ENCODE results near the gene LGALSL. TPM values are rescaled to one million over a fixed set of nuclear protein-coding genes. Genes with fewer than 3 reads are reported as not detected.

Gene LGALSL
- total RNA-seq, 3 donors from 2014 or later = 30.7 to 40.9 (median 37.6) TPM

- H3K36me3 ChIP-seq (ENCODE audit: low read depth) = no peaks in the 10 kb centered on the region
These were observed 6.4 kb downstream of the LGALSL start for GRCh38 chr2:64460330-64460729.

GRCh38 chr2:64461271-64462058, 7.5 kb downstream of the LGALSL start:
- no peak for DNase-seq
- intact Hi-C loops (cut with DNase I, micrococcal nuclease) = no loop called here

More at GRCh38 chr2:64460330-64460729, 6.4 kb downstream of the LGALSL start:
- intact Hi-C loops (cut with DNase I, micrococcal nuclease) = no loop called here
- Histone ChIP-seq H3K4me3 (no peak overlapping the region), H3K9me3 (no peaks in the 10 kb centered on the region), H3K4me1 (ENCODE audit: low read depth) (no peaks in the 10 kb centered on the region)
- no peak for ATAC-seq
- TF ChIP-seq, protein P1, sequence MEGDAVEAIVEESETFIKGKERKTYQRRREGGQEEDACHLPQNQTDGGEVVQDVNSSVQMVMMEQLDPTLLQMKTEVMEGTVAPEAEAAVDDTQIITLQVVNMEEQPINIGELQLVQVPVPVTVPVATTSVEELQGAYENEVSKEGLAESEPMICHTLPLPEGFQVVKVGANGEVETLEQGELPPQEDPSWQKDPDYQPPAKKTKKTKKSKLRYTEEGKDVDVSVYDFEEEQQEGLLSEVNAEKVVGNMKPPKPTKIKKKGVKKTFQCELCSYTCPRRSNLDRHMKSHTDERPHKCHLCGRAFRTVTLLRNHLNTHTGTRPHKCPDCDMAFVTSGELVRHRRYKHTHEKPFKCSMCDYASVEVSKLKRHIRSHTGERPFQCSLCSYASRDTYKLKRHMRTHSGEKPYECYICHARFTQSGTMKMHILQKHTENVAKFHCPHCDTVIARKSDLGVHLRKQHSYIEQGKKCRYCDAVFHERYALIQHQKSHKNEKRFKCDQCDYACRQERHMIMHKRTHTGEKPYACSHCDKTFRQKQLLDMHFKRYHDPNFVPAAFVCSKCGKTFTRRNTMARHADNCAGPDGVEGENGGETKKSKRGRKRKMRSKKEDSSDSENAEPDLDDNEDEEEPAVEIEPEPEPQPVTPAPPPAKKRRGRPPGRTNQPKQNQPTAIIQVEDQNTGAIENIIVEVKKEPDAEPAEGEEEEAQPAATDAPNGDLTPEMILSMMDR (IDR thresholded peaks at IDR 0.05) = no peak
- no peak for DNase-seq

DNA sequence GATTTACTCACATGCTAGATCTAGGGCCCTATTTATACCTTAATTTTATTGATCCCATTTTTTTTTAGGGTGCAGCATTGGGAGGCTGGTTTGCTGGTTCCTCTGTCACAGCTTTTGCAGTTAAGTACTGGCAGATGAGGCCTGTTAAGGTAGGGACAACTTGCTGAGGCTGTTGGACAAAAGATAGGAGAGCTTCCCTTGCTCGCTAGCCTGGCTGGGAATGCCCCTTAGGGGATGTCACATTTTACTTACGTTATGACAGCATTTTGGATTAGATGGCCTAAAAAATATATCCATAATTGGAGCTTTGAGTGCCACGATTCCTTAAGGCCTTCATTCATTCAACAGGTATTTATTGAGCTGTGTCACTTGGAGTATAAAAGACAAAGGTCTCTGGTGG, 8.2 kb downstream of the LGALSL start:
- H3K9me3 ChIP-seq = no peaks in the 10 kb centered on the region
- intact Hi-C loops (cut with DNase I, micrococcal nuclease) = no loop called here
- ATAC-seq = no peak

More at GRCh38 chr2:64461271-64462058, 7.5 kb downstream of the LGALSL start:
- no peak for ATAC-seq
- Histone ChIP-seq H3K36me3 (ENCODE audit: low read depth) (no peaks in the 10 kb centered on the region), H3K4me1 (ENCODE audit: low read depth) (peaks cover under 1% of the 10 kb centered on the region), H3K4me3 (no peak overlapping the region), H3K9me3 (no peaks in the 10 kb centered on the region)
- TF ChIP-seq, protein P1 (IDR thresholded peaks at IDR 0.05) = no peak

GRCh38 chr2:64462940-64463700, 9.2 kb downstream of the LGALSL start:
- no peak for ATAC-seq
- intact Hi-C loops (cut with DNase I, micrococcal nuclease) = no loop called here
- no peaks in the 10 kb centered on the region for H3K9me3 ChIP-seq
- DNase-seq = no peak
- TF ChIP-seq, protein P1 (IDR thresholded peaks at IDR 0.05) = no peak
- no peaks in the 10 kb centered on the region for H3K36me3 ChIP-seq (ENCODE audit: low read depth)
- peaks cover 4% of the 10 kb centered on the region for H3K4me1 ChIP-seq (ENCODE audit: low read depth)
- H3K4me3 ChIP-seq = no peak overlapping the region

More for the DNA sequence above, 8.2 kb downstream of the LGALSL start:
- DNase-seq = no peak
- Histone ChIP-seq H3K36me3 (ENCODE audit: low read depth) (no peaks in the 10 kb centered on the region), H3K4me1 (ENCODE audit: low read depth) (peaks cover 4% of the 10 kb centered on the region), H3K4me3 (no peak overlapping the region)
- TF ChIP-seq, protein P1 (IDR thresholded peaks at IDR 0.05) = no peak

DNA sequence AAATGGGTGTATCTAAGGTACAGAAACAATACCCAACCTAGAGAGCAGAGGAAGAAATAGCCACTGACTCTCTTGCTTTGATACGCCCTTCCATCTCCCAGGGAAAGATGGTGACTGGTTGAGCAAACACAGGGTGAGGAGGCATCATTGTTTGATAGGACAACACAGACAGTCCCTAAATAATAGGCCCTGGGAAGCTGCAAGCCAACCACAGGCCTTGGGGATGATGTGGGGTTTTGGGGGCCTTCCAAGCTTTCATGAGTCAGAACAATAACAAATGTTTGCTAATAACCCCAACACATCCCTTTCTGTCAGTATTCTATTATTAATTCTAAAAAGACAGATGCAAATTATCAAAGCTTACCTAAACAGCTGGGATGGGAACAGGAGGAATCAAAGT, 9.8 kb downstream of the LGALSL start:
- Histone ChIP-seq H3K9me3 (no peaks in the 10 kb centered on the region), H3K36me3 (ENCODE audit: low read depth) (no peaks in the 10 kb centered on the region), H3K4me1 (ENCODE audit: low read depth) (peaks cover 4% of the 10 kb centered on the region), H3K4me3 (no peak overlapping the region)
- ATAC-seq (no peak), DNase-seq (no peak)
- TF ChIP-seq, protein P1 (IDR thresholded peaks at IDR 0.05) = no peak
- intact Hi-C loops (cut with DNase I, micrococcal nuclease) = no loop called here

Data from mucosa of descending colon (tissue), 3 donors.